OCI-LY3 (cell line): Measurements from ENCODE around the gene KDM4F.

Experiments used
- H2AFZ ChIP-seq: fragments of 200-600, 300-600 bp; shearing (Covaris generic); 2 replicates; pipeline ENCODE4 v1.6.0; 2014; ENCODE audit warnings: antibody characterized with exemption, low read depth, low read length
- H3K27ac ChIP-seq: fragments of 200-600, 300-600 bp; sonication (generic); 2 replicates; pipeline ENCODE4 v1.5.1; 2014; ENCODE audit warnings: mild to moderate bottlenecking, low read length, moderate library complexity, mixed read lengths
- H3K27me3 ChIP-seq: fragments of 200-600, 300-600 bp; sonication (generic); 2 replicates; pipeline ENCODE4 v1.6.1; 2014; ENCODE audit warnings: low read depth, low read length, mixed read lengths
- H3K36me3 ChIP-seq: fragments of 200-600, 300-600 bp; sonication (generic); replicated peaks from 2 replicates; pipeline ENCODE3; 2014; ENCODE audit warnings: low read depth, low read length, mixed read lengths
- H3K4me1 ChIP-seq: fragments of 300-600, 200-600 bp; sonication (generic); 2 replicates; pipeline ENCODE4 v1.6.1; 2014; ENCODE audit warnings: low read length, mixed read lengths
- H3K4me2 ChIP-seq: fragments of 200-600, 300-600 bp; sonication (generic); 2 replicates; pipeline ENCODE4 v1.6.1; 2014; ENCODE audit warnings: low read length, mixed read lengths
- H3K4me3 ChIP-seq: fragments of 300-600, 200-600 bp; sonication (generic); 2 replicates; pipeline ENCODE4 v1.5.1; 2014; ENCODE audit warnings: antibody characterized with exemption, mild to moderate bottlenecking, low read length, moderate library complexity
- H3K79me2 ChIP-seq: fragments of 300-600, 200-600 bp; shearing (Covaris generic); 2 replicates; pipeline ENCODE4 v1.6.1; 2014; ENCODE audit warnings: mild to moderate bottlenecking, low read length, mixed read lengths
- H3K9ac ChIP-seq: fragments of 300-600, 200-600 bp; shearing (Covaris generic); 2 replicates; pipeline ENCODE4 v1.6.0; 2014; ENCODE audit warnings: mild to moderate bottlenecking, low read length, moderate library complexity
- H3K9me3 ChIP-seq: fragments of 200-600, 300-600 bp; shearing (Covaris generic); 2 replicates; pipeline ENCODE4 v1.6.1; 2014; ENCODE audit warnings: low read length, mixed read lengths; ENCODE audit not compliant: insufficient read depth
- H4K20me1 ChIP-seq: fragments of 200-600, 300-600 bp; sonication (generic); 2 replicates; pipeline ENCODE4 v1.6.1; 2016; ENCODE audit warnings: low read length, mixed read lengths; ENCODE audit not compliant: insufficient read depth
- CTCF ChIP-seq: fragments of 200-600, 300-600 bp; sonication (generic); IDR thresholded peaks from 2 replicates; pipeline ENCODE4 v1.5.1; 2014; ENCODE audit warnings: antibody characterized with exemption, low read length, low read depth
- EZH2phosphoT487 ChIP-seq: fragments of 200-600 bp; shearing (Covaris generic); IDR thresholded peaks from 2 replicates; pipeline ENCODE4 v1.6.1; 2018; ENCODE audit warnings: antibody characterized with exemption, mixed run types, low read depth

The KDM4F gene

GRCh38 chr11:95089620-95090542, 40.7 kb downstream of the KDM4F start, which contains the start of gene ENDOD1:
Gene ENDOD1, plus strand, starts transcription at chr11:95089846. Its CDS starts 82 bp downstream, at chr11:95089928.
- Histone ChIP-seq H3K27ac (no peak within 1 kb of the TSS), H3K27me3 (peaks cover 15% of the 10 kb centered on the region), H3K9ac (peak within 1 kb of the TSS; percentile 64), H3K9me3 (no peaks in the 10 kb centered on the region), H3K79me2 (no peaks in the 10 kb centered on the region), H3K4me3 (peak within 1 kb of the TSS; percentile 88), H3K4me1 (peaks cover 34% of the 10 kb centered on the region), H3K36me3 (no peaks in the 10 kb centered on the region), H3K4me2 (peak within 1 kb of the TSS; percentile 90), H2AFZ (peak within 1 kb of the TSS; percentile 88), H4K20me1 (no peaks in the 10 kb centered on the region)
- no peak for TF ChIP-seq EZH2phosphoT487
- no peak for TF ChIP-seq CTCF

- Histone ChIP-seq H3K4me3 (no peak overlapping the region), H3K27ac (no peak overlapping the region), H3K79me2 (no peaks in the 10 kb centered on the region), H3K36me3 (no peaks in the 10 kb centered on the region), H2AFZ (no peak overlapping the region), H3K9me3 (no peaks in the 10 kb centered on the region), H3K9ac (no peak overlapping the region), H3K4me1 (peaks cover 50% of the 10 kb centered on the region), H3K27me3 (peaks cover 15% of the 10 kb centered on the region), H4K20me1 (no peaks in the 10 kb centered on the region), H3K4me2 (no peak overlapping the region)
- TF ChIP-seq EZH2phosphoT487 (no peak), CTCF (no peak)
Measured at GRCh38 chr11:95091663-95092180, 42.5 kb downstream of the KDM4F start.

GRCh38 chr11:95092549-95093324, 43.5 kb downstream of the KDM4F start:
- H3K9me3 ChIP-seq = no peaks in the 10 kb centered on the region
- H3K79me2 ChIP-seq = no peaks in the 10 kb centered on the region
- H3K9ac ChIP-seq = peak overlapping the region; percentile 2; the same call in 1 of the 2 replicates
- H3K27ac ChIP-seq = no peak overlapping the region
- no peak overlapping the region for H2AFZ ChIP-seq
- H3K4me3 ChIP-seq = peak overlapping the region; percentile 20; the same call in 1 of the 2 replicates
- H3K4me2 ChIP-seq = peak overlapping the region; percentile 57
- no peaks in the 10 kb centered on the region for H4K20me1 ChIP-seq
- H3K27me3 ChIP-seq = peaks cover 17% of the 10 kb centered on the region
- no peak for TF ChIP-seq EZH2phosphoT487
- TF ChIP-seq CTCF = peak; percentile 37
- peaks cover 59% of the 10 kb centered on the region for H3K4me1 ChIP-seq
- H3K36me3 ChIP-seq = no peaks in the 10 kb centered on the region

- H3K79me2 ChIP-seq = no peaks in the 10 kb centered on the region
- H3K27ac ChIP-seq = no peak overlapping the region
- H2AFZ ChIP-seq = no peak overlapping the region
- peak overlapping the region; percentile 20 for H3K4me3 ChIP-seq
- no peaks in the 10 kb centered on the region for H3K9me3 ChIP-seq
- H4K20me1 ChIP-seq = no peaks in the 10 kb centered on the region
- peaks cover 59% of the 10 kb centered on the region for H3K4me1 ChIP-seq
- peaks cover 17% of the 10 kb centered on the region for H3K27me3 ChIP-seq
- peak overlapping the region; percentile 57 for H3K4me2 ChIP-seq
- no peaks in the 10 kb centered on the region for H3K36me3 ChIP-seq
- TF ChIP-seq EZH2phosphoT487 = no peak
- H3K9ac ChIP-seq = peak overlapping the region; percentile 2; the same call in 1 of the 2 replicates
Measured at GRCh38 chr11:95093548-95093947, 44.3 kb downstream of the KDM4F start.
